RPMI7951 (cell line): Measurements from ENCODE around the gene PRKG1. TPM values are rescaled to one million over a fixed set of nuclear protein-coding genes. Genes with fewer than 3 reads are reported as not detected.

Experiments
- DNase-seq: peaks from one replicate; pipeline ENCODE4 v3.0.0-alpha.2; 2012; ENCODE audit warnings: low read depth
- total RNA-seq: library from RNA; depleted of rRNA; stranded (reverse); fragments of >200 nt; shearing (Covaris generic); gene quantifications from 2 replicates; pipeline ENCODE4 v1.2.3, GENCODE V29; 2014

Gene PRKG1
- total RNA-seq, 1 experiment from 2014 or later: 0.12 TPM

- no peak for DNase-seq
Observed at GRCh38 chr10:51928162-51928561, 853.9 kb downstream of the PRKG1 start.

DNA sequence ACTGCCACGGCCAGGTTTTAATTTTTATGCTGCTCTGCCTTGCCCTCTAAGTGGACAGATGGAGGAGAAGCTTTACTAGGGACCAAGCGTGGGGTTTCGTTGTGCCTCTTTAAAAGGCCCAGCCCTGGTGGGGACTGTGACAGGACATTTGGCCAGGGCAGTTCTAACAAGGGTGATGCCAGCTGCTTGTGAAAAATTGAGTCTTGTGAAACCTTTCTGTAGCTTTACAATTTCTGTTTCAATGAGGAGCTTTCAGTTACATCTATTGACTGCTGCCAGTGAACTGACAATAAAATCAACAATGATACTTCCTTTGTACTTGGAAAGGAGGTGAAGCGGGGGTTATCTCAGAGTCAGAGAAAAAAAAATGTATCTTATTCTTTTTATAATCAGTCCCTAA, 858.2 kb downstream of the PRKG1 start:
- no peak for DNase-seq

GRCh38 chr10:51934373-51934772, 860.1 kb downstream of the PRKG1 start:
- DNase-seq: no peak

- no peak for DNase-seq
Observed at GRCh38 chr10:51935341-51935740, 861.1 kb downstream of the PRKG1 start.

- DNase-seq: peak; percentile 3
Observed at GRCh38 chr10:51937308-51938140, 863.2 kb downstream of the PRKG1 start.

DNA sequence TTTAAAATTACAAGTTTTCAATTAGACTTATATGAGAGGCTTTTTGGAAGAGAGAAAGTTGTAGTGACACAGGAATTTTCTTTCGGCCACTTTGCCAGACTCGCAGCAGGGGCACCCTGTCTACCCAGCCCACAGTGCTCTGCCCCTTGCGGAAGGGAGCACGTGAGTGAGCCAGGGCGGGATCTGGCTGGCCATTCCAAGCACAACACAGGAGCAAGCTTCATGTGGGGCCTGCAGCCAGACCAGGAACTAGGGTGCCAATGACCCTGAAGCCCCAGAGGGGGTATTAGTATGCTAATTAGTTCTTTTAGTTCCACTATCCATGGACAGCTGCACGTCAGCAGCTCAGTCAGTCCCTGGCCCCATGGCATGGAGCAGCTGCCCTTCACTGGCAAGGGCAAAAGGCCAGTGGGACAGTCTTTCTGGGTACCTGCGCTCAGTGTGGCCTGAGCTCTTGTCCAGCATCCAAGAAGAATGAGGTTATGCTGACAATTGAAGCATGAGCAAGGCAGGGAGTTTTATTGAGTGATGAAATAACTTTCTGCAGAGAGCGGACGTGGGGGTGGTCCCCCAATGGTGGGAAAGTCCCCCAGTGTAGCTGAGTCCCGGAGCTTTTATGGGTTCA, 876.2 kb downstream of the PRKG1 start:
- no peak for DNase-seq

GRCh38 chr10:51950996-51951555, 876.8 kb downstream of the PRKG1 start:
- DNase-seq: no peak

GRCh38 chr10:51951601-51952000, 877.3 kb downstream of the PRKG1 start:
- DNase-seq: no peak

GRCh38 chr10:51952056-51952455, 877.8 kb downstream of the PRKG1 start:
- no peak for DNase-seq

- DNase-seq: no peak
Observed at GRCh38 chr10:51955696-51956095, 881.4 kb downstream of the PRKG1 start.

DNA sequence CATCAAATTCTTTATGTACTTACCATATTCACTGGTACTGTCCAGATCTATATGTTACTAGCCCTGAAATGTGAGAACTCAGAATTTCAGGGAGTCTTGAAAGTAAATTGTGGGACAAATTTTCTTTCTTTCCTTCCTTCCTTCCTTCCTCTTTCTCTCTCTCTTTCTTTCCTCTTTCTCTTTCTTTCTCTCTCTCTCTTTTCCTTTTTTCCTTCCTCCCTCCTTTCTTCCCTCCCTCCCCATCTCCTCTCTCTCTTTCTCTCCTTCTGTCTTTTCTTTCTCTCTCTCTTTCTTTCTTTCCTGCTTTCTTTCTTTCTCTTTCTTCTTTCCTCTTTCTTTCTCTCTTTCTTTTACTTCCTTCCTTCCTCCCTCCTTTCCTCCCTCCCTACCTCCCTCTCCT, 882.5 kb downstream of the PRKG1 start:
- no peak for DNase-seq

DNA sequence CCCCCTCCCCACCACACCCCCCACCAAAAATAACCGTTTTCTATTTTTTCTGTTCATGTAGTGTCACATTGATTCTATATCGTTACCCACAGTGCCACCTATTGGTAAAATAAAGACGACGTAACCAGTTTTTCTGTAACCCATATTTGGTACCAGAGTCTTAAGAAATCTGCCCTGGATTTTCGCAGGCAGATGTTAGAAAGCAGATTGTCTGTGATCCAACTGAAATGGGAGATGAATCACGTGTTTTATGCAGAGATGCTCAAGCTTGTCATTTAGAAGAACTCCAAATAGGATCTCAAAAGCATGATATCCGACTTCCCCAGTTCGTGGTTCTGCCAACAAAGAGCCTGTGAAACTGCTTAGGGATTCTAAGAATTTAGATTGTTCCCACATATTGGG, 886.2 kb downstream of the PRKG1 start:
- peak; percentile 36 for DNase-seq

DNA sequence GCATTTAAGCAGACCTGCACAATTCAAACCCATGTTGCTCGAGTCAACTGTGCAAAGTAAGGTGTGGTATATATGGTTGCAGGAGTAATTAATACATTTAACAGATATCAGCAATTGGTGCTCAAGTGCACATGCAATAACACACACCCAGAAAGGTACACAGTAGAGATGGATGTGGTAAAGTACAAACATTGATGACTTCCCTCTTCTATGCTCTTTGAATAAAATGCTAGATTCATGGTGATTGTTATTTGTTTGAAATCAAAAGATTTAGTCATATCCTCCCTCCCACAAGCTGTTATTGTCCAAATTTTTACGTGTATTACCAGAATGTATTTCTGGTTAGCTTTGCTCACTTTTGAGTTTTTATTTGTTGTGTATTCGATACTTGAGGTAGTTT, 887.1 kb downstream of the PRKG1 start:
- no peak for DNase-seq

- no peak for DNase-seq
Observed at GRCh38 chr10:51964630-51965029, 890.3 kb downstream of the PRKG1 start.

GRCh38 chr10:51965451-51965850, 891.2 kb downstream of the PRKG1 start:
- no peak for DNase-seq

- no peak for DNase-seq
Observed at GRCh38 chr10:51972733-51973346, 898.6 kb downstream of the PRKG1 start.

DNA sequence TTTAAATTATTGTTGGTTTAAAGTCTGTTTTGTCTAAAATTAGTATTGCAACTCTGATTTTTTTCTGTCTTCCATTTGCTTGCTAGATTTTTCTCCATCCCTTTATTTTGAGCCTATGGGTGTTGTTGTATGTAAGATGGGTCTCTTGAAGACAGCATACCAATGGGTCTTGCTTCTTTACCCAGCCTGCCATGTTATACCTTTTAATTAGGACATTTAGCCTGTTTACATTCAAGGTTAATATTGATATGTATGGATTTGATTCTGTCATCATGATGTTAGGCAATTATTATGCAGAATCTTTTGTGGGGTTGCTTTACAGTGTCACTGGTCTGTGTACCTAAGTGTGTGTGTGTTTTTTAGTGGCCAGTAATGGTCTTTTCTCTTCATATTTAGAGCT, 906.5 kb downstream of the PRKG1 start:
- no peak for DNase-seq

GRCh38 chr10:51981731-51982130, 907.4 kb downstream of the PRKG1 start:
- no peak for DNase-seq

DNA sequence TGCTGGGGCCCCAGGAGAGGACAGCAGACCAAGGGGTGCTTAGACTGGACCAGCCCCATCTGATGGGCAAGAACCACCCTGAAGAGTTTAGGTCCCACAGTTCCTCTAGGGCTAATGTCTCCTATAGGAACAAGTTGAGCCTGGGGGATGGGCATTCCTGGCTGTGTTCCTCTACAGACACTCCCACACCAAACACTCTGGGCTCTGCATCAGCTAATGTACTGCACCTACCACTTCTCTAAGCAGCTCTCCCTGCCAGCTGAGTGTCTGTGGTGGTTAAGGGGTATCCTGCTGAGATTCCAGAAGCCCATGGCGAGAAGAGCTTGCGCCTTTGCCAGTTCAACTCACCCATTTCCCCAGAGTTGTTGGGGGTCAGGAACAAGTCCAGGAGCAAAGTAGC, 909.2 kb downstream of the PRKG1 start:
- DNase-seq: no peak

DNA sequence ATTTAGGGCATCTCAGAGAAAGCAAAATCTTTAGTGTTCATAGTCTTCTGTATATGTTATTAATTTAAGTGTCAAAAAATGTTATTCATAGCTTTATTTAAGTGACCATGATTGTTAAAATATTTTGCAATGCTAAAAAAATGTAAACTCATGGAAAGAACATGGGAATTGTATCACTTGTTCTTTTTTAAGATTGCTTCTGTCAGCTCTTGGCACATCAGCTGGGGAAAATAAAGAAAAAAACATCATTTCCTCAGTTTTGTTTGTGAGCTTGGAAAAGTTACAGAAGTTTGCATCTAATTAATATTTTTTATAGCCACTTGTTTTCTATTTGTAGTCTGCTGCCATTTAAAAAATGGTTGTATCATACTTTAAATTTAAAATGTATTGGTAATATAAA, 911.0 kb downstream of the PRKG1 start:
- DNase-seq: no peak

GRCh38 chr10:51986516-51986915, 912.2 kb downstream of the PRKG1 start:
- no peak for DNase-seq

DNA sequence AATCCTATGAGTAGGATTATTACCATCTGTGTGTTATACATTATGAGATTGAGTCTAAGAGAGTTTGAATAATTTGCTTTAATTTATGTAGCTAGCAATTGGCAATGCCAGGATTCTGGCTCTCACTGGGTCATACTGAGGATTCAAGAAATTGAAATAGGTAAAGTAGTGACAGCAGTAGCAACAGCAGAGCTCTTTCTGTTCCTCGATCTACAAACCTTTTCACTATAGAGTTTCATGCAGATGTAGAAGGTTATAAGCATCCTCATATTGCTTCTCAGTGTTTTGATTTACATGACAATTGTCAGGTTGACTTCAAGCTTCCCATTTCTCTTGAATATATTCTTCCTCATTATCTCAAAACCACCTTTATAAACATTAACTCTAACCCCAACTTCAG, 919.2 kb downstream of the PRKG1 start:
- no peak for DNase-seq

DNA sequence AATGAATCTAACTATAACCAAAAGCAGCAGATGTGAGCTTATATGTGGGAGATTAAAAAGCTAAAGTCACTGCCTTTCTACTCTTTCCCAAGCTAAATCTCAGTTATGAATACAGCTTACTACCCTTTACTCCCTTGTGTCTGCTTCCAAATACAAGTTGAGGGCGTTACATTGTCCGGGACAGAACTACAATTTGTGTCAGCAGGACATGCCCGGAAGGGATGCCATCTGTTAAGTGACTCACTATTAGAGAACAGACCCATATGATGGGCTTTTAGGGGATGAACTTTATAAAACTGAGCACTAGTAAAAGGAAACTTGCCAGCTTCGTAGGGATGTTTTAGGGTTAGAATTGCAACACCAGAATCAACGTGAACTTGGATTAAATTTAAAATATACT, 924.8 kb downstream of the PRKG1 start:
- DNase-seq: peak; percentile 15
